ENCODE results near the gene LGALS7B.
"Not testable (repeated sequence)": the region's sequence is repeated elsewhere in the genome, so short reads cannot be mapped to it uniquely, and the experiment has no call there.

LGALS7B gene

DNA sequence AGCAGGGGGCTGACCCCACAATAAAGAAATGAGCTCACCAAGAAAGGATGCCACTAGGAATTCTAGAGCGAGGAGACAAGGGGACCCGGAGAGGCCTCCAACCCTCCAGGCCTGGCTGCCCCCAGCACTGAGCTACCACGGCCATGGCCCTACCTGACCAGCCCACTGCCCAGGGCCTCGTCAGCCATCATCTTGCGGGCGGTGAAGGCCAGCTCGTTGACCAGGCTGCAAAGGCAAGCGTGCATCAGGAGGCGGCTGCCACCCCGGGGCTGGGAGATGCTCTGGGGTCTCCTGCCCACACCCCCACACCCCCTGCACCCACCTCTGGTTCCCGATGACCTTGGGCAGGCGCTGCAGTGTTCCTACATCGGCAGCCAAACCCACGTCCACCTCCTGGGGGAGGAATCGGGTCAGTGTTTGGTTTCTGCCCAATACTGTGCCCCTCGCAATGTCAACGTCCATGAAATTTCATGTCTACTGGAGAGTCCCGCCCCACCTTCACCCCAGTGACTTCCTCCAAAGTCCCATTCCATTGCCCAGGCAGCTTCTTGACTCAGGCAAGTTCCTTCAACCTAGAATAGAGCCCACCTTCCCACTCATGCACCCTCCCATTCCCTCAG lies 27.2 kb downstream of the LGALS7B start:
- DNase-seq (ENCODE audit: low spot score), result no peak
- POLR2A ChIA-PET (ENCODE audit: low non-redundant PET), result no interaction called here
- CTCF ChIA-PET, result no interaction called here
- H3K27ac ChIP-seq, result no peak overlapping the region
- TF ChIP-seq, protein P1, sequence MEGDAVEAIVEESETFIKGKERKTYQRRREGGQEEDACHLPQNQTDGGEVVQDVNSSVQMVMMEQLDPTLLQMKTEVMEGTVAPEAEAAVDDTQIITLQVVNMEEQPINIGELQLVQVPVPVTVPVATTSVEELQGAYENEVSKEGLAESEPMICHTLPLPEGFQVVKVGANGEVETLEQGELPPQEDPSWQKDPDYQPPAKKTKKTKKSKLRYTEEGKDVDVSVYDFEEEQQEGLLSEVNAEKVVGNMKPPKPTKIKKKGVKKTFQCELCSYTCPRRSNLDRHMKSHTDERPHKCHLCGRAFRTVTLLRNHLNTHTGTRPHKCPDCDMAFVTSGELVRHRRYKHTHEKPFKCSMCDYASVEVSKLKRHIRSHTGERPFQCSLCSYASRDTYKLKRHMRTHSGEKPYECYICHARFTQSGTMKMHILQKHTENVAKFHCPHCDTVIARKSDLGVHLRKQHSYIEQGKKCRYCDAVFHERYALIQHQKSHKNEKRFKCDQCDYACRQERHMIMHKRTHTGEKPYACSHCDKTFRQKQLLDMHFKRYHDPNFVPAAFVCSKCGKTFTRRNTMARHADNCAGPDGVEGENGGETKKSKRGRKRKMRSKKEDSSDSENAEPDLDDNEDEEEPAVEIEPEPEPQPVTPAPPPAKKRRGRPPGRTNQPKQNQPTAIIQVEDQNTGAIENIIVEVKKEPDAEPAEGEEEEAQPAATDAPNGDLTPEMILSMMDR (conservative IDR thresholded peaks at IDR 0.05; ENCODE audit: low read depth), result no peak

DNA sequence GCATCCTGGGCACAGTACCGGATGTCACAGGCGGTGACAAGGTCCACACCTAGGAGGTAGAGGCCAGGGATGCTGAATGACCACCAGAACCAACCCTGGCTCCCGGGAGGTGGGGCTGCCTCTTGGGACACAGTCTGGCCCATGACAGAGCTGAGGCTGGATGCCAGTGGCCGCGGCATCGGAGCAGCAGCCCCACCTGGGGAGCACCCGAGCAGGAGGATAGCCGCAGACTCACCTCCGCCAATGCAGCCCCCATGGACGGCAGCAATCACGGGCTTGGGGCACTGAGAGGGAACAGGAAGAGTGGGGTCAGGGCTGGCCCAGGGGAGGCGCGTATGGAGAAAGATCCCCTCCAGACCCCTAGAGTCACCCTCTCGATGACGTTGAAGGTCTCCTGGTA lies 28.1 kb downstream of the LGALS7B start:
- H3K27ac ChIP-seq, result no peak overlapping the region
- no peak for DNase-seq (ENCODE audit: low spot score)
- TF ChIP-seq, protein P1 (conservative IDR thresholded peaks at IDR 0.05; ENCODE audit: low read depth), result no peak
- ChIA-PET POLR2A (ENCODE audit: low non-redundant PET) (no interaction called here), CTCF (no interaction called here)

DNA sequence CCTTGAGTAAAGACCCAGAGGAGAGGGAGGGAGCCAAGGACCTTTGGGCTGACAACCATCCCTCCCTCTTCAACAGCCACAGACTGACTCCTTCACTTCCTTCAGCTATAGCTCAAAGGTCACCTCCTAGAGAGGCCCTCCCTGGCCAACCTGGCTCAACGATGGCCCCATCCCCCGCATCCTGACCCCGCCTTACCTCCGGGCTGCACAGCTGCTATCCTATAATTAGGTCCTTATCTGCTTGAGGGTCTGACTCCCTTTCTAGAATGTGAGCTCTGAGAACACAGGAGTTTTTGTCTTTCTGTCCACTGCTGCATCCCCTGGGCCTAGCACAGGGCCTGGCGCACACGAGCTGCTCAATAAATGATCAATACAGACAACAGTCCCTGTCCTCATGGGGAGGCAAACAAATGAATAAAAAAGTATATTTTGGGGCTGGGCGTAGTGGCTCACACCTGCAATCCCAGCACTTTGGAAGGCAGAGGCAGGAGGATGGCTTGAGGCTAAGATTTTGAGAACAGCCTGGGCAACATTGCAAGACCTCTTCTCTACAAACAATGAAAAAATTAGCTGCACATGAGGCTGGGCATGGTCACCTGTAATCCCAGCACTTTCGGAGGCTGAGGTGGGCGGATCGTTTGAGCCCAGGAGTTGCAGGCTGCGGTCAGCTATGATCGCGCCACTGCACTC lies 30.4 kb downstream of the LGALS7B start:
- no peak for DNase-seq (ENCODE audit: low spot score)
- CTCF ChIA-PET, result no interaction called here
- TF ChIP-seq, protein P1 (conservative IDR thresholded peaks at IDR 0.05; ENCODE audit: low read depth), result no peak
- peak overlapping the region; percentile 19; the same call in 1 of the 2 replicates for H3K27ac ChIP-seq
- POLR2A ChIA-PET (ENCODE audit: low non-redundant PET), result no interaction called here

DNA sequence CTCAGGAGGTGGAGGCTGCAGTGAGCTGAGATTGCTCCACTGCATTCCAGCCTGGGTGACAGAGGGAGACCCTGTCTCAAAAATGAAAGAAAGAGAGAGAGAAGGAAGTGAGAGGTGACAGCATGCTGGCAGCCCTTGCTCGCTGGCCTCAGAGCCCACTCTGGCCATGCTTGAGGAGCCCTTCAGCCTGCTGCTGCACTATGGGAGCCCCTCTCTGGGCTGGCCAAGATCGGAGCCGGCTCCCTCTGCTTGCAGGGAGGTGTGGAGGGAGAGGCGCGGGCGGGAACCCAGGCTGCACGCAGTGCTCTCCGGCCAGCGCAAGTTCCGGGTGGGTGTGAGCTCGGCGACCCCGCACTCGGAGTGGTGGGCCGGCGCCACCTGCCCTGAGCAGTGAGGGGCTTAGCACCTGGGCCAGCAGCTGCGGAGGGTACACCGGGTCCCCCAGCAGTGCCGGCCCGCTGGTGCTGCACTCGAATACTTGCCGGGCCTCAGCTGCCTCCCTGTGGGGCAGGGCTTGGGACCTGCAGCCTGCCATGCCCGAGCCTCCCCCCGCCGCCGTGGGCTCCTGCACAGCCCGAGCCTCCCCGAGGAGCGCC lies 32.3 kb downstream of the LGALS7B start:
- H3K27ac ChIP-seq; DNase-seq (ENCODE audit: low spot score); POLR2A ChIA-PET (ENCODE audit: low non-redundant PET): not testable (repeated sequence)
- CTCF ChIA-PET, result interaction anchor here (0.6 to 0.9 kb wide), 2 partner anchors 88 to 308 kb away, joined by 3 read pairs; no protein-coding TSS in a partner anchor

DNA sequence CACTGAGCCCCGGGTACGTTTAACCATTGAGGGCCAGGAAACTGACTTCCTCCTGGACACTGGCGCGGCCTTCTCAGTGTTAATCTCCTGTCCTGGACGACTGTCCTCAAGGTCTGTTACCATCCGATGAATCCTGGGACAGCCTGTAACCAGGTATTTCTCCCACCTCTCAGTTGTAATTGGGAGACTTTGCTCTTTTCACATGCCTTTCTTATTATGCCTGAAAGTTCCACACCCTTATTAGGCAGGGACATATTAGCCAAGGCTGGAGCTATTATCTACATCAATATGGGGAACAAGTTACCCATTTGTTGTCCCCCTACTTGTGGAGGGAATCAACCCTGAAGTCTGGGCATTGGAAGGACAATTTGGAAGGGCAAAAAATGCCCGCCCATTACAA lies 36.9 kb downstream of the LGALS7B start:
- DNase-seq (ENCODE audit: low spot score); POLR2A ChIA-PET (ENCODE audit: low non-redundant PET); H3K27ac ChIP-seq: not testable (repeated sequence)
- CTCF ChIA-PET, result interaction anchor here (0.6 kb wide), 1 partner anchor 97 kb away, joined by 3 read pairs; no protein-coding TSS in a partner anchor

DNA sequence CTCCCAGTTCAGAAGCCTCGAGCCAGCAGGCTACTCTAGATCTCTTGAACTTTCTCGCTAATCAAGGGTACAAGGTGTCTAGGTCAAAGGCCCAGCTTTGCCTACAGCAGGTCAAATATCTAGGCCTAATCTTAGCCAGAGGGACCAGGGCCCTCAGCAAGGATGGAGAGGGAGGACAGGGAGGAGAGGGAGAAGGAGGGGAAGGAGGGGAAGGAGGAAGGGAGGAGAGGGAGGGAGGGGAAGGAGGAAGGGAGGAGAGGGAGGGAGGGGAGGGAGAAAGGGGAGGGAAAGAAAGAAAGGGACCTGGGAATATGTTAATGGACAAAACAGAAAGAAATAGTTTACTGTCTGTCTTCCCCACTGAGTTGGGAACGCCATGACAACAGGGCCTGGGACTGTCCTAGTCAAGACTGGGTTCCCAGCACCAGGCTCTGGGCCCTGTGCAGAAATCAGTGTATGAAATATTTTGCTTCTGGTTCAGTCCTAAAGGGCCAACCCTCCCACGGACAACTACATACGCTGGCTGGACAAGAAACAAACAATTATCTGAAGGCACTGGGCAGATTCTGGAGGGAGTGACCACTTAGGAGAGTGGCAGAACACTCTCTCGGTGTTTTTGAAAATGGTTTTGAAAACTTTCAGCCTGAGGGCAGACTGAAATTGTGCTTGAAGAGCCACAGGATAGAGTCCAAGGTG lies 38.0 kb downstream of the LGALS7B start:
- ChIA-PET POLR2A (ENCODE audit: low non-redundant PET) (no interaction called here), CTCF (no interaction called here)
- TF ChIP-seq, protein P1 (conservative IDR thresholded peaks at IDR 0.05; ENCODE audit: low read depth), result no peak
- no peak for DNase-seq (ENCODE audit: low spot score)
- no peak overlapping the region; the same call in 1 of the 2 replicates for H3K27ac ChIP-seq

DNA sequence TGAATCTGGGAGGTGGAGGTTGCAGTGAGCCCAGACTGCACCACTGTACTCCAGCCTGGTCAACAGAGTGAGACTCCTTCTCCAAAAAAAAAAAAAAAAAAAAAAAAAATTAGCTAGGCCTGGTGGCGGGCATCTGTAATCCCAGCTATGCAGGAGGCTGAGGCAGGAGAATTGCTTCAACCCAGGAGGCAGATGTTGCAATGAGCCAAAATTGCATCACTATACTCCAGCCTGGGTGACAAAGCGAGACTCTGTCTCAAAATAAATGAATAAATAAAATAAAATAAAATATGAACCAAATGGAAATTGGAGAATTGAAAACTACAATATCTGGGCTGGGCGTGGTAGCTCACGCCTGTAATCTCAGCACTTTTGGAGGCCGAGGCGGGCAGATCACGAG lies 40.2 kb downstream of the LGALS7B start:
- DNase-seq (ENCODE audit: low spot score); POLR2A ChIA-PET (ENCODE audit: low non-redundant PET): not testable (repeated sequence)
- H3K27ac ChIP-seq, result peak overlapping the region; percentile 23
- CTCF ChIA-PET, result interaction anchor here (0.6 kb wide), 1 partner anchor 30 kb away, joined by 3 read pairs; no protein-coding TSS in a partner anchor

Data from RWPE1 (cell line).